ENCODE measurements around the gene SLMAP.
A peak's percentile ranks its signal among the peaks of the same experiment; 100 is the strongest.

Gene SLMAP

DNA sequence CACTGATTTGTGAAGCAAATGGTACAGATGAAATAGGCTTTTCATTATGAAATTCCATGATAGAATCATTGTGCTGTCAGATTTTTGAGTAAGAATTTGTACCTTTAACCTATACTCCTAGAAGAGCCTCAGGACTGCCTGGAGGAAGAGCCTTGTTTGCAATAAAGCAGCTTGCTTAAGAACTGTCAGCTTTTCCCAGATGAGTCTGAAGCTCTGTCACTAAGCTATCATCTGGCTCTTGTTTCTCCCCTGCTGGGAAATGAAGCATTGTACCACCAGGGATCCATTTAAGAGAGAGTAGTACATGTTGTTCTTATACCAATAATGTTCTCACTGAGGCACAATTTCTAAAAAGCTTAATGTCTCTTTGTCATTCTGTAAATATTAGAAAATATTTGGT is 167.0 kb downstream of the SLMAP start:
- H3K27ac ChIP-seq = peak overlapping the region in 1 of 21 experiments; percentile 19
- no peak overlapping the region for H3K4me3 ChIP-seq

DNA sequence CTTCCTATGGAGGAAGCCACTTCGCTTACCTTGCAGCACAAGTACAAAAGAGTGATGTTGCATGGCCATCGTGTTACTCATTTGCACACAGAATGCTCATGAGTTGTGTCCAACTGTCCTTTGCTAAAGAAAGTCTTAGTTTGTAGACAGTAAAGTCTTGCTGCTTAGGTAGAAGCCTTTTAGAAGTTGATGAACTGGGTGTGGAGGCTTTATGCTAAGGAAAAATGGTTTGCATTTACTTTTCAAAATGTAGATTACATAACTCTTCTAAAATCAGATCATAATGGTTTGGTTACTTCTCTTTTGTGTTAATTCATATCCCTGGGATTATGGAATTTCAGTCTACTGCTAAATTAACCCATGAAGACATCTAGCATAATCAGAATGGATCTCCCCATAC is 167.6 kb downstream of the SLMAP start:
- no peak overlapping the region for H3K4me3 ChIP-seq
- no peak overlapping the region for H3K27ac ChIP-seq

DNA sequence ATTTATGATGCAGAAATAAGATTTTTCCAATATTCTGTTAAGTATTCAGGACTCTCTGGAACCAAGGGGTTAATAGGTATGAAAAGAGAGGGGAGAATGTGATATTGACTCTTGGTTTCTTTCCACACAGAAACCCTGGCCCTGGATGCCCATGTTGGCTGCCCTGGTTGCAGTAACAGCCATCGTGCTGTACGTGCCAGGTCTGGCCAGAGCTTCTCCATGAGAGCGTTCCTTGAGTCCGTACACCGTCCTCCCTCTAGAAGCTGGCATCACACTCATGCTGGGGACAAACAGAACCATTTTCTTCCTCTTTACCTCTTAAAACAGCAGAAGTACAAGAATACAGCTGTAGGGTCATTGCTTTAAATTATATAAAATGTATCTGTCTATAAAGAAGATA is 171.1 kb downstream of the SLMAP start:
- Histone ChIP-seq H3K4me3 (no peak overlapping the region), H3K27ac (peak overlapping the region in 1 of 21 experiments; percentile 29)

DNA sequence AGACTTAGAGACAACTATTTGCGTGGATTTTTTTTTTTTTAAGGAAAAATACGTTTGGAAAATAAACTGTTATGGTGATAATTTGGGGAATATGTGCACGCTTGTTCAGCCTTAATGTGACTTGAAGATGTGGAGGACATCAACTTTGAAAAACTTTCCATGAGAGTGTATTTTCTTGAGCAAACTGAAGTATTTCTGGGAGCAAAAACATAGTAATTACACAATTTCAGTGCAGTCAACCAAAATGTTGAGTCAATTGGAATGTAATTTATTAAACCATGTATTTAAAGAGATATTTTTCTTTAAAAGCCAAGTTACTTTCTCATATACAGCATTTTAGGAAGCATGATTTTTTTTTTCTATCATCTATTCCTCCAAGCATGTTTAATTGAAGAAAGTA is 171.8 kb downstream of the SLMAP start:
- H3K27ac ChIP-seq = peak overlapping the region in 1 of 21 experiments; percentile 29
- H3K4me3 ChIP-seq = no peak overlapping the region

- no peak overlapping the region for H3K27ac ChIP-seq
- H3K4me3 ChIP-seq = no peak overlapping the region
Measured at GRCh38 chr3:57928511-57928910, 172.4 kb downstream of the SLMAP start.

DNA sequence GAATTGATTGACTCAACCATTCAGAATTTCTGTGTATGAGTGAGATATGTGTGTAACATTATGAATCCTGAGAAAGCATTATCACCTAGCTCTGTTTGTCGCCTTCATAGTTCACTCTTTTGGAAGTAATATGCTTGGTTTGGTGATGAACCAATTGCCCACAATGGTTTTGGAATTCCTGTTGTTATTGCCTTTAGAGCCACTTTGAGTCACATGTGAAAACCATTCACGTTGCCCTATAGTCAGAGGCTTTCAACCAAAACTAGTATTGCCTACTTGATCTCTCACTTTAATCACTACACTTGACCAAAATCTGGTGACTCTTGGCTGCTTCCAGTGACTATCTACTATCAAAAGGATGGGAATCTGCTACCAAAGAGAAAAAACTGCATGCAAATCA is 173.9 kb downstream of the SLMAP start:
- no peak overlapping the region for H3K27ac ChIP-seq
- H3K4me3 ChIP-seq = no peak overlapping the region

GRCh38 chr3:57933602-57934001 is 177.5 kb downstream of the SLMAP start:
- H3K4me3 ChIP-seq = no peak overlapping the region
- no peak overlapping the region for H3K27ac ChIP-seq

GRCh38 chr3:57934373-57934772 is 178.3 kb downstream of the SLMAP start:
- no peak overlapping the region for H3K4me3 ChIP-seq
- H3K27ac ChIP-seq = no peak overlapping the region

GRCh38 chr3:57935539-57935938 is 179.4 kb downstream of the SLMAP start:
- no peak overlapping the region for H3K27ac ChIP-seq
- no peak overlapping the region for H3K4me3 ChIP-seq

DNA sequence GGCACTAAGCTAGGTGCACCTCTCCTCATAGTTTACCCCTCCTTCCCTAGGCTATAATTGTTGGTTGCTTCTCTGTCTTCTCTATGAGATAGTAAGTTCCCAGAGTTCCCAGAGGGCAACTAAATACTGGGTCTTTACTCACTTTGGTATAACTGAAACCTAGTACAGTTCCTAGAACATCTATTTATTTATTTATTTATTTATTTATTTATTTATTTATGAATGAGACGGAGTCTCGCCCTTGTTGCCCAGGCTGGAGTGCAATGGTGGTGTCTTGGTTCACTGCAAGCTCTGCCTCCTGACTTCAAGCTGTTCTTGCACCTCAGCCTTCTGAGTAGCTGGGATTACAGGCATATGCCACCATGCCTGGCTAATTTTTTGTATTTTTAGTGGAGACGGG is 181.0 kb downstream of the SLMAP start:
- no peak overlapping the region for H3K27ac ChIP-seq
- no peak overlapping the region for H3K4me3 ChIP-seq

- H3K4me3 ChIP-seq = no peak overlapping the region
- peak overlapping the region in 1 of 21 experiments; percentile 3 for H3K27ac ChIP-seq
Measured at GRCh38 chr3:57939775-57940174, 183.7 kb downstream of the SLMAP start.

DNA sequence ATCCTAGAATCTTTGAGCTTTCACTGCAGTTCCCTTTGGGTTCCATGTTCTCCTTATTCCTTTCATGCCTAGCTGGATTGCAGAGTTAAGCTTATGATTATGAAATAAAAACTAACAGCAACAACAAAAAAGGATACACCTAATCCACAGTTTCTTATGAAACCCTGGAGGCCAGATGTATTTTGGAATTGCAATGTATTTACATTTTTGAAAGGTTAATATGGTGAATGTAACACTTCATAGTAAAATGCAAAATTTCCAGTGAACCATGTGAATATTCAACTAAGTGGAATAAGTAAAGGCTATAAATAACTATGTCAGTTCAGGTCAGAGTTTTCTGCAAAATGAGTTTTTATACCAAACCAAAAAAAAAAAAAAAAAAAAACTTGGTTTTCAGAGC is 186.3 kb downstream of the SLMAP start:
- no peak overlapping the region for H3K4me3 ChIP-seq
- H3K27ac ChIP-seq = no peak overlapping the region

DNA sequence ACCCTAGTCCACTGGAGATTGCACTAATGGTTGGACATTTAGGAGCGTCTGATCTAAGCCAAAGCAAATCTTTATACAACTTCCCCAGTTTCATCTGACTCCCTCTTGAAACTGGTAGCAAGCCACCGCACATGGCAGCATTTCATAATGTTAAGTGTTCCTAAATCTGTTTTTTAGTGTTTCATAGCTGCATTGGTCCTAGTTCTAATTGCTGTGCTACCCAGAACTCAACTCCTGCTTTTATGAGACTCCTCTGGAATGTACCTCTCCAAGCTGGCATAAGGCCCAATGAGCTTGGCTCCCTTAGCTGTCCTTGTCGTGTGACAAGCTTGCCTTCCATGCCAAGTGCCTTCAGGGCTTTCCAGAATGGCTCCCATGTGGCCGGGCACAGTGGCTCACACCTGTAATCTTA is 186.8 kb downstream of the SLMAP start:
- no peak overlapping the region for H3K27ac ChIP-seq
- no peak overlapping the region for H3K4me3 ChIP-seq

GRCh38 chr3:57943525-57944495 is 187.7 kb downstream of the SLMAP start:
- Histone ChIP-seq H3K27ac (no peak overlapping the region), H3K4me3 (no peak overlapping the region)

GRCh38 chr3:57946970-57947381 is 190.9 kb downstream of the SLMAP start:
- H3K27ac ChIP-seq = no peak overlapping the region
- H3K4me3 ChIP-seq = no peak overlapping the region

DNA sequence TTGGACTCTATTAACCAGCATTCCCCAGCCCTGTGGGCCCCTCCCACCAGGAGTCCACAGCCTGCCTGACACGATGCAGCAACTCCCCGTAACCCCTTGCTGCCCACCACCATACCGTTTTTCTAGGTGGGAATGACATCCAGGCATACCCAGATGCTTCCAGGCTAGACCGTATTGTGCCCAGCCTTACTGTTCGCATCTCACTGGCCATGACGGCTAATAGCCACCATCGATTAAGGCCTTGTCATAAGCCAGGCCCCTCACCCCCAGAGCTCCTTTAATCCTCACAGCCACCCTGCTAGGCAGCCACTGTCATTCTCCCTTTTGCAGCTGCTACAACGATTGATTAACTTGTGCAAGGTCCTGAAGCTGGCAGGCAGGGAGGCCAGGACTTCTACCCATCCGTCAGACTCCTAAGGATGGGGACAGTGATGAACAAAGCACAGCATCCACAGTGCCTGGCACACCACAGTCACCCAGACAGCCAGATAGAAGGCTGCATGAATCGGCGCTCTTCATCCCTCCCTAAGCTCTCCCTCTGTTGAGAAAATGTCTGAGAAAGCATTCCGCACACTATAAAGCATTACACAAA is 192.1 kb downstream of the SLMAP start:
- H3K4me3 ChIP-seq = no peak overlapping the region
- no peak overlapping the region for H3K27ac ChIP-seq

DNA sequence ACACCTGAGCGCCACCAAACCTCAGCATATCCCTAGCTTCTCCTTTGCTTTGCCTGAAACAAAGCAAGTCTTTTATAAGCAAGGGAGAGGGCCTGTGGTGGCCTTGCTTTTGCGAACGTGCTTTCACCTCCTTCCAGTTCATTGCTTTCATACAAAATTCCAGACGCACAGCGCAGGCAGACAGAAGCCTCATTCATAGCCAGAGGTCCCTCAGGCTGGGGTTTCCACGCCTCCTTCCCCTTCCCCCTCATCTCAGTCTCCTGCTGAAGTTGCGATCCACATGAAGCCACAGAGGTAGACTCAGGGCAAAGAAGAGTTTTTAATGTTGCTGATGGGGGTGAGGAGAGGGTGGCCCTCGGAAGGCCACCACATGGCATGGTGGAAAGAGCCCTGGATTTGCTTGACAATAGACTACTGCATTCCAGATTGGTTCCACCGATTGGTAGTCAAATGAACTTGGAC is 192.7 kb downstream of the SLMAP start:
- Histone ChIP-seq H3K4me3 (no peak overlapping the region), H3K27ac (no peak overlapping the region)

- peak overlapping the region in 3 of 21 experiments; percentile 4 to 76 (median 68) for H3K27ac ChIP-seq
Measured at GRCh38 chr3:57949344-57949743, 193.2 kb downstream of the SLMAP start.

DNA sequence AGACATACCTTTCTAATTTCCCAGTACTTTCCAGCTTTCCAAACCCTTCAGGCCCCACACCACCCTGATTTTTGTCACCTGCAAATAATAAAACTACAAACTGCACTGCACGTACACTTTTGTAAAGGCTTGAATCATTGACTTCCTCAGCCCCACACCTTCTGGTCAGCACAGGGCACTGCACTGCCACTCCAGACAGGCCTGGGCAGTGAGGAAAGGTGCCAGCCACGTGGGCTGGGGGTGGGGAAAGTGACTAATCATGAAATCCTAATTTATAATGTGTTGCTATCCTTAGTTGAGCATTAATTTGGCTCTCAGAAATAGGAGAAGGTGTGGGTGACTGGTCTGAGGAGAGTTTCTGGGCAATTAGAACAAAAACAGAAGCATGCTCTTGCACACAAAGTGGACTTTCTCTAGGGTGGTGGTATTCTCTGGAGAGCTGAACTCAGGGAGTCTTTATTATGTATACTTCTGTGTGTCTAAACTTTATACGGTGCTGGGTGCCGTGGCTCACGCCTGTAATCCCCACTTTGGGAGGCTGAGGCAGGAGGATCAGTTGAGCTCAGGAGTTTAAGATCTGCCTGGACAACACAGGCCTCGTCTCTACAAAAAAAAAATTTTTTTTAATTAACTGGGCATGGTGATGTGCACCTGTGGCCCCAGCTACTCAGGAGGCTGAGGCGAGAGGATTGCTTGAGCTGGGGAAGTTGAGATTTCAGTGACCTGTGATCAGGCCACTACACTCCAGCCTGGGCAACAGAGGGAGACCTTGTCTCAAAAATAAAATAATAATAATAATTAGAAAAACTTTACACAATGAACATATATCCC is 193.9 kb downstream of the SLMAP start:
- peak overlapping the region in 8 of 21 experiments; percentile 4 to 76 (median 58) for H3K27ac ChIP-seq
- H3K4me3 ChIP-seq = no peak overlapping the region

More at GRCh38 chr3:57949344-57949743, 193.2 kb downstream of the SLMAP start:
- H3K4me3 ChIP-seq = no peak overlapping the region
